Measurements from ENCODE around the gene RHBG.

The RHBG gene

DNA sequence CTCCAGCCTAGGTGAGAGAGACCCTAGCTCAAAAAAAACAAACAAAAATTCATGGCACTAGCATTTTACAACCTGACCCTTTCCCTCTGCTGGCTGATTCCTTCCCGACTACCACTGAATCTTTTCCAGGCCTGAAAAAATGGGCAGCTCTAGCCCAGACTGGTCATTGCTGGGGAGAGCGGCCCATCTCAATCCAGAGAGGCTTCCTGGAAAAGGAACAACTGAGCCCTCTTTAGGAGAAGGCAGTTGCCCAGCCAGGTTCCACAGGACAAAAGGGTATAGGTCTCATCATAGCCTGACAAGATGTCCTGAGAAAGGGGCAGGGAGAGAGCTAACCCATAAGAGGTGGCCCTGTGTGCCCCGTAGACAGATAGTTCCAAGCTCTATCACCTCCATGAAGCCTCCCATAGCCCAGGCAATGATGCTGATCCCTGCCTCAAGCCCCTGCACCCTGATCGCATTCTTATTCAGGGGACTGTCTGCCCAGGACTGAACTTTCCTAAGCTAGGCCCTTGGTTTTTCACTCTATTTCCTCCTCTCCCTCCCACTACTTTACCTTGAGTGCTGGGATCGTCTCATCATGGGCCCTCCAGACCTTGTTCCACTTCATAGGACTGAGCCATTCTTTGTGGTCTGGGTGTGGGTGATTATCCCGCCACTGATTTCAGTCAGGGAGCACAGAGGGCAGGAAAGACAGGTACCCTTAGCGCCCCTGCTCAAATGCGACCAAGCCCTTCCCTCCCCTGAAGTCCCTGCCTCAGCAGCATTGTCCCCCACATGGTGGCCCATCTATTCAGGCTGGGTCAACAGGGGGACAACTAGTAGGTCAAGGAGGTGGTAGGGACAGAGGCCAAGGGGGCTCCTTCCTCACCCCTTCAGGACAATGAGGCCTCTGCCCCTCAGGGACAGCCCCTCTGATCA, 18.2 kb downstream of the RHBG start:
- DNase-seq: no peak

DNA sequence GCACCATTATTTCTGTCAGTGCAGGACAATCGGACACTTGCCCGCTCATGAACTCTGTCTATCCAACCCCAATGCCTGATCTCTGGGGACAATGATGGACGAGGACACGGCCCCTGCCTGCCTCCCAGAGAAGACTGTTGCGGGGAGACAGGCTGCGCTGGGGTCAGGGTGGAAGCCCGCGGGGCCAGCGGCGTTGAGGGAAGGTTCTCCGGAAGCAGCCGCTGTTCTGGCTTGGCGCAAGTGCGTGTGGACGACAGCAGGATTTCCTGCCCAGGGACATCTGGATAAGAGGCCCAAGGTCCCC, 18.8 kb downstream of the RHBG start:
- DNase-seq: no peak

DNA sequence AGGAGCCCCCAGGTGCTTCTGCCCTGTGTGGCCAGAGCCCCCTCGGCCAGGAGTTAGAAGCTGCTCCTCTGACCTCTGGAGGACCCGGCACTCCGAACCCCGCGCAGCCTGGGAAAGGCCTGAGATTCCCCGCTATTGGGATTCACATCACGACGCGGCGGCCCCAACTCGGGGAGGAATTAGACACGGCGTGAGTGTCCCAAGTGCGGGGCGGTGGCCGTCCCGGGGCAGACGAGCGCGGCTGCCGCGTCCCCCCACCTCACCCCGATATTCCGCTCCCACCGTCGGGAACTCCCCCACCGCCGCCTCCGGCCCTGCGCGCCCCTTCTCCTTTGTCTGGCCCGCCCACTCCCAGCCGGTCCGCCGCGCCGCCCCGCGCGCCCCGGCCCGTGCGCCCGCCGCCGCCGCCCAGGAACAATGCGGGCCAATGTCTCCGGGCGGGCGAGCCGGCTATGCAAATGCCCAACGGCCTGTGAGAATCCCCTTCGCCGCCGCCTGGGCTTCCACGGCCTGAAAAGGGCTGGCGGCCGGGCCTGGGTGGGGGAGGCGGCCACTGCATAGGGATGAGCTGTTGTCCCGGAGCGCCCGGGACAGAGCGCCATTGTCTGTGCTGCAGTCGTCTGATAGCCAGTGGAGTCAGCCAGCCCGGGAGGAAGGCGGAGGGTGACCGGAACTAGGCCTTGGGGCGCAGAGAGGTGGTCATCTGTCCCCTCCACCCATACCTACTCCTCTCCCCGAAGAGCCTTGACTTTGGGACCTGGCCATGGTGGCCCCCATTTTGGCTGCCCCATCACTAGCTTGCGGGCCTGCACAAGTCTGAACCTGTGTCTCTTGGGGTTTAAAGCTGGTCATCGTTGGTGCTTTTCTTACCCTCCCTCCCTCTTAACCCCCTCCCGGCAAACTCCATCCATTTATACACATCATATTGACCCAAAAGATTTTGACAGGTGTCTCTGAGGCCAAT, 19.4 kb downstream of the RHBG start:
- no peak for DNase-seq

DNA sequence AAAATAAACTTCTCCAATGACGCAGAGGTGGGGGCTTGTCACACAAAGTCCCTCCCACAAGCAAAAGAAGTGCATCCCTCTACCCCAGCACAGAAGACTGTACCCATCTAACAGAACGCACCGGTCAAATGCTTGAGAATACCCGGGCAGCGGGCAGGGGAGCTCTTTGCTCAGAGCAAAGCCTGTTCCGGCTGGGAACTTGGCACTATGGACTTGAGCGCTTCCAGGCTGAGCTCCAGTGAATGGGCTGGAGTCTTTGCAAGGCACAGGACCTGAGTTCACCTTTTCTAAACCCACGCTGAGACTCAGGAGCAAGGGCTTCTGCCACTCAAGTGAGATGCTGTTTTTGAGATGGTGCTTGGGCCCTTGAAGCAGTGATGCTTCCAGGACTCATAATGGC, 20.3 kb downstream of the RHBG start:
- DNase-seq: no peak

DNA sequence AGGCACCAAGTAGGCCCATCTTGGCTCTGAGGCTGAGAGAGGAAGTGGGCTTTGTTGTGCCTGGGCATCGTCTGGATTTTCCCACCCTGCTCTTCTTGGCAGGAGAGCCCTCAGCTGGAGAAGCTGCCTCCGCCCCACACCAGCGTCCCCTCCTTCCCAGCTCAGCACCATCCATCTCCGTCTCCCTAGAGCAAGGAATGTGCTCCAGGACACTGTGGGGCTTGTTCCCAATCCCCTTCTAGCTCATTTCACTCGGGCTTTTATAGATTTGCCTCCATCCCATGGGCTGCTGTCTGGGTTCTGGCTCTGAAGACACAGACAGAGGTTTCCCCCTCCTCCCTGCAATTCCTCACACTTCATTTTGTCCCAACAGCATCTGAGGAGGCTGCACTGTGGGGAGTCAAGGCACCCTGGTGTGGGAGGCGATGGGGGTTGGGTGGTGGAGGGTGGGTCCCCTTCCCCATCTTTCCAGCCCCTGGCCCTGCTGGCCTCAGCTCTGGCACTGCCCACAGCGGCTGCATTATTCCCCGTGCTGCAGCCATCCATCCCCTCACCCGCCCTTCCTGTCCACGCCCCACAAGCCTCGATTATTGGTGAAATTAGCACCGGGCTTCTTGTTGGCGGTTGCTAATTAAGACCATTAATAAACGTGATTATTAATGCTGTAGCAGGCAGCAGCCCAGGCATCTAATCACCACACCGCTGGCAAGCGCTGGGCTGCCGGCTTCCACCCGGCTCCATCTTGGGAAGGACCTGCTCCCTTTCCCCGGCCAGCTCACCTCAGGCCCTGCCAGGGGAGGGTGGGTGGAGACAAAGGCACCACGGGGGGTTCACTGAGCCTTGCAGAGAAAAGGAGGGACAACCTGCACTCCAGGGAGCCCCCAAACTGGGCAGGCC, 21.7 kb downstream of the RHBG start:
- DNase-seq: no peak

DNA sequence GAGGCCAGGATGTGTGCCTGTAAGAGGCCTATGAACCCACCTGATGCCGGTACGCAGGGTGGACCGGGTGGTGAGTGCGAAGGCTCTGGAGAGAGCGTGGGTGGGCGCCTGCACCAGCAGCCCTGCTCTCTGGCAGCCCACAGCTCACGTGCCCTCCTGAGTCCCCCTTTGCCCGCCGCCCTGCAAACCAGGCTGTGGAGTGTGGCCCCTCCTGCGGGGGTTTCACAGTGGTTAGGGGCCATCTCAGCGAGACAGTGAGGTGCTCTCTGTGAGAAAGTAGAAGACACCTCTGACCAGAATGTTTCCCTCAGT, 22.3 kb downstream of the RHBG start:
- DNase-seq: no peak

DNA sequence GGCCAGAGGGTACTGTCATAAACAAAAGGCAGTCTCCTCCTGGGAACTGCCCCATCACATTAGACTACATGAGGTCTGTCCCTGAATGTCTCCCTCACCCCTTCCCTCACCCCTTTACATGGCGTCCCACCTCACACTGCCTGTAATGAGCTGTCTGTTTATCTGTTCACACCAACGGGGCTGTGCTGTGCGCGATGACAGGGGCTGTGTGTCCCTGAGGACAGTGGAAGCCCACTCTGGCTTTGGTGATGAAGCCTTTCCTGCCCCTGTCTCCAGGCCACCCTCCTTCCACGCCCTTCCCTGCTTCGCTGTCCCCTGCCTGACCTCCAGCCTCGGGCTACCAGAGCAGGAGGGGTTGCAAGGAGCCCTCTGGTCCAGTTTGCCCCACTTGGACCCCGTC, 22.7 kb downstream of the RHBG start:
- no peak for DNase-seq

DNA sequence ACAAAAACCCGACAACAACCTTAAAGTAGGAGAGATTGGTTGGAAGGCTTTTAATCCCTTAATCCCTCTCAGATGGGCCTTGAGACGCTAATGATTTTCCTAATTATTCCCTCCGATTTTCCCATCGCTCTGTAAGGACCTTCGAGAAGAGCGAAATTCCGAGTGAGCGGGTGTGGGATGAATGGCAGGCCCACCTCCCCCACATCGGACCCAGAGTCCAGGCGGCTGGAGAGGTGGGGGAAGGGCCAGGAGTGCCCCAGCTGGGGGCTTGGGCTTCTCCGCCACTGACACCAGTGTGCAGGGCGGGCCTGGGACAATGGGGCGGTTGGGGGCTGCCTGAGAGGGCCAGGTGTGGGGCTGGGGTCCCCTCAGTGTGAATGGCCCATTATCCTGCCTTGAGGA, 23.4 kb downstream of the RHBG start:
- DNase-seq: no peak

DNA sequence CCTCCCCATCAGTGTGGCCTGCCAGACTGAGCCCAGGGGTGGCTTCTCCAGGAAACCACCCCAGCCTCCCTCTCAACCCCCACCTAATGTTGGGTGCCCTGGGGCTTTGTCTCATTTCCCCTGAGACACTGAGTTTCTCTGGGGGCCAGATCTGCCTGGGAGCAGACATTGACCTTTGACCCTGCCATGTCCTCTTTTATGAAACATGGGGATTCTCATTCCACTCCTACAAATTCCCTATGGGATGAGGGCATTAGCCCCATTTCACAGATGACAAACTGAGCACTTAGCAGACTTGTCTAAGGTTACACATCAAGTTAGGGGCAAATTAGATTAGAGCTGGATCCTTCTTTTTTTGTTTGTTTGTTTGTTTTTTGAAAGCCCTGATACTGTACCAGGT, 24.1 kb downstream of the RHBG start:
- DNase-seq: no peak

DNA sequence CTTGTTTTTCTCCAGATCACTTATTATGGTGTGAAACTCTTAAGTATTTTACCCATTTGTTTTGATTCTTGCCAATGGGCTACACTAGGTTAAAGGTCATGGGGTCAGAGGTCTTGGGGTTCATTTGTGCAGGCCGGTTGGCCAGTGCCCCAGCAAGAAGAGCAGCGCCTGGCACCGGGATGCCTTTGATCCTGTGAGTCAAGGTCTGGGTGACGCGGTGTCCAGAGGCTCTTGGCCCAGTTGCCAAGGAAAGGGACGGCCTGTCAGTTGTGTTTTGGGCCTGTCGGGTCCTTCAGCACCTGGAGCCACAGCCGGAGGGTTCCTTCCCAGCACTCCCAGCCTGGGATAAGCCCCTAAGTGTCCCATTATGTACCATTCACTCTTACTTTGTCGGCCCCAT, 25.1 kb downstream of the RHBG start:
- DNase-seq: no peak

DNA sequence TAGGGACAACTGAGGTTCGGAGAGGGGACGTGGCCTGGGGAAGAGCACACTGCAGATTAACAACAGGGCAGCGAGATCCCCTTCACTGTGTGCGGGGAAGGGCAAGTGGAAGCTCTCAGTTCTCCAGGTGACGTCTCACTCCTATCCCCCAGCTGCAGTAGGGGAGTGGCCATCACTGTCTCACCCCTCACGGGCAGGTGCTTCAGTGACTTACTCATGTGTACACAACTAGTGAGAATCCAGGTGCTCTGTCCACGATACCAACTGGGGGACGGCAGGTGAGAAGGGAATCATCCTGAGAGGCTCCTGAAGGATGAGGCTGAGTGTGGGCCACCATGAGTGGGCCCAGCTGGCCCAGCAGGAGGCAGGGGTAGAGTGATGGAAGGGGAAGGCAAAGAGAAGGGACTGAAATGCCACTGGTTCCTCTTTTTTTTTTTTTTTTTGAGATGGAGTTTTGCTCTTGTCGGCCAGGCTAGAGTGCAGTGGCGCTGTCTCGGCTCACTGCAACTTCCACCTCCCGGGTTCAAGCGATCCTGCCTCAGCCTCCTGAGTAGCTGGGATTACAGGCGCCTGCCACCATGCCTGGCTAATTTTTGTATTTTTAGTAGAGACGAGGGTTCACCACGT, 25.9 kb downstream of the RHBG start:
- DNase-seq: no peak

DNA sequence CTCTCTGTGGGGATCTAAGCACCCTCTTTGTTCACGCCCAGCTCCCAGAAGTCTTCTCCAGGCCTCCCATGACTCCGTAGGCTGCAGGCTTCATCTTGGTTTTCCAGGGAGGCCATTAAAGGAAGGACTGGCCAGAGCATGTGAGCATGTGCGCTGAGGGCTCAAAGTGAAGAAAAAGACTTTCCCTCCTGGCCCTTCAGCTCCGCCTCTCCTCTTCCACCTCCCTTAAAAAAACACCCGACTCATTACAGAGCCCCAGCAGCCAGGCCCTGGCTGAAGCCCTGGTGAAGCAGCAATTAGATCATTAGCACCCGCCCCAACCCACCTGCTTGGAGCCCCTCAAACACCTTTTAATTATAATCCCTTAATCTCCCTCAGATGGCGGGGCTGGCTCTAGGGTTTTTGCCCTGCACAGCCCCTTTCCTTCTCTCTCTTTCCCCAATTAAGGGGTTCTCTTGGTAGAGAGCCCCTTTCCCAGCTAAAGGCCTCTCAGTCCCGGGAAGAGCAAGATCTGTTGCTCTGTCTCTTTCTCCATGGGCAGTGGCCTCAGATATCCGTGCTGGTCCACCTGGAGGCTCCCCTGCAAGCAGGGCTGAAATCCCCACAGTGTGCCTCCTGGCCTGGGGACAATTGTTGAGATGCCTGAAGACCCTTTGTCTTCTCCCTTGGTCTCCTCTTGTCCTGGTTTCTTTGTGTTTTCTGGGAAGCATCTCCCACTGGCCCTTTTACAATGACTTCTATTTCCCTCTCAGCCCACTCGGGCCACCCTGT, 30.5 kb downstream of the RHBG start:
- DNase-seq: no peak

DNA sequence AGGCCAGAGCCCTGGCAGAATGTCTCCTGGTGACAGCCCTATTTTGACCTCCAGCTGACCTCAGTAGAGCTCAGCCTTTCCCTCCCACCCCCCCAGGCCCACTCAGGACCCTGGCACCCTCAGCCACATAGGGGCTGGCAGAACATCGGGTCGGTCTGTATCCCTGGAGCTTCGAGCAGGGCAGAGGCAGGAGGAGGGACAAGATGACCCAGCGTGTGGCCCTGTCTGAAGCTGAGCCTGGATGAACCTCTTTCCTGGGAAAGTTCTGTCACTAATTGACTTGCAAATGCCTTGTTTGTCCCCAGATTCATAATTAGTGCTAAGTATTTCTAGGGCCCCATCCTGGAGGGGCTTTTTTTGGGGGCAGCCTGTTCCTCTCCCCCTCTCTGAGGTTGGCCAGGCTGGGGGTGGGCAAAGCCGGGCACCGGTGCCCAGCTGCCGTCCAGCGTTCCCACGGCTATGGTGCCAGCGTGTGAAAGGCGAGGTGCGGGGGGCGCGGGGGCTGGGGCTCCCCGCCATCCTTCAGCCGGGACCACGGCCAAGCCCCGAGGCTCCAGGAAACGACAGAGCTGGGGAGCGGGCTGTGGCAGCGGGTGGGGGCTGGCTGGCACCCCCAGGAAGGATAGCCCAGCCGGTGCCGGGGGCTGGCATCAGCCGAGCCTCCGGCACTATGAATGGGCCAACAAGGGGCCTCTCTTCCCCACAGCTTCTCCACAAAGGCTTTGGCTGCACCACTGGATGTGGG, 31.4 kb downstream of the RHBG start:
- no peak for DNase-seq

DNA sequence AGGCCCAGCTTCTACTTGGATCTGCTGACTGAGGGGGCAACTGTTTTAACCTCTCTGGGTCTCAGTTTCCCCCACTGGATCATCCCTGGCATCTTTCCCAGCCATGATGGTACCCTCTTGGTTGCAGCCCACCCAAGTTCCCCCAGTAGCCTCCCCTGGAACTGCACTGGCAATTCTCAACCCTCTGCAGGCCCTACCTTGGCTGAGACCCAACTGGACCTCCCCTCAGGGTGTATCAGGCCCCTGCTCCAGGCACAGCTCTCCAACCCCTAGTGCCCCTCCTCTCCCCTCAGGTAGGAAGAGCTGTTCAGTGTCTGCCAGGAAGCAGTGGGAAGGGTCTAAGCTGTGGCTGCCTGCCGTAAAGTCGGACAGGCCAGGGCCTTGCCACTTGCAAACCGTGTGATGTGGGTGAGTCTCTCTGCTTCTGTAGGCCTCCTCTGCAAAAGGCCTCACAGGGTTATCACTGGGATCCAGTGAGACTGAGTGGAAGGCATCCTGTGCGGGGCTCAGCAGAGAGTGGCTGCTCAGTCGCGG, 32.1 kb downstream of the RHBG start:
- DNase-seq: no peak

DNA sequence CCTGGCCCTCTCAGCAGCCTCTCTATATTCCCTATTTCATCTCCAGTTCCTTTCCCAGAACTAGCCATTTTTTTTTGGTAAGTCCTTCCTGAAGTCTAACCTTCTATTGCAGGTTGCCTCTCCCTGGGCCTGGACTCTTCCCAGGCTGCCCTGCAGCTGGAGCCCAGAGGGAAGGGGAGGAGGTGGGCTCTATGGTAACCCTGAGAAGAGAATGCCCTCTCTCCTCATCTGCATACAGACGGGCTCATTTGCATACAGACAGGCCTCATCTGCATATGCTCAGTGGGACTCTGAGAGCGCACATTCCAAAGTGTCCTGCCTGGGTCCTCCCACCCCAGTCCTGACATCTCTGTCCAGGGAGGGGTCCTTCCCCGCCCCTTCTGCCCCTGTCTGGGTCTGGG, 32.7 kb downstream of the RHBG start:
- DNase-seq: no peak

DNA sequence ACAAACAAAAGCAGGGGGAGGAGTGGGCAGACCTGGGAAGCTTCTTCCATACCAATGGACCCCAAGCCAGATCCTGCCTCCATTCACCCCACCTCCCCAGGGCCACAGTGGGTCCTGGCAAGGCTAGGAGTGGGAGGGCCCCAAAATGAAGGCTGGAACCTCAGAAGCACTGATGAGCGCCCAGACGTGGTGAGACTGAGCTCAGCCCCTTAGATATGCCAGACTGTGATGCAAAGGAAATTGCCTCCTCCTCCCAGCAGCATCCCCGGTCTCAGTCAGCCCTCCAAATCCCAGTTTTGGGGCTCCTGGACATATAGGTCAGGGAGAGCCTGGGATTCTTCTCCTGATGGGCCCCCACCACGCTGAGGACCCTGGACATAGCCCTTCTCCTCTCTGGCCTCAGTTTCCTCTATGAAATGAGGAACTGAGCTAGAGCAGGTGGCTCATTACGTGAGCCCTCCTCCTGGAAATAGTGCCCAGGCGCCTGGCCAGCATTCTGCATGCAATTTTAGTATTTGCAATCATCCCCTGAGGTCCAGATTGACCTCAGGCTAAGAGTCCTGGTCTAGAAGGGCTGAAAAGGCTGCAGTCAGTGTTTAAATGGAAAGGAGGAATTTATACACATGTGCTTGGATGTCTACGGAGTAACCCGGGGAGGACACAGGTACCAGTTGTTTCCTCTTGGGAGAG, 33.5 kb downstream of the RHBG start:
- no peak for DNase-seq

DNA sequence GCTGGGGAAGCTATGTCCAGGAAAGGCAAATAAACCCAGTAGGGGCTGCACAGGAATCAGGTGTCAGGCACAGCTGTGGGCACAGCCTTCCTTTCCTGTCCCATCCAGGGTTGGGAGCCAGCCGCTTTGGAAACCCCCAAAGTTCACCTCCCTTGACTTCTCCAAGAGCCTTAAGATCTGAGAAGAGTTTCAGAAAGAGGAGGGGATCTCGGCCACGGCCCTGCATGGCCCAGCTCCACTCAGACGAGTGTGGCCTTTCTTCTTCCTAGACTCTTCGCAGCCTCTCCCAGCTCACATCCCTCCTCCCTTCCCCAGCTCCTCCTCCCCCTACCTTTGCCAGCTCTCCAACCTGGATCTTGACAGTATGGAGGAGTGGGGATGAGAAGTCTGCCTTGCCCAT, 36.7 kb downstream of the RHBG start:
- no peak for DNase-seq

DNA sequence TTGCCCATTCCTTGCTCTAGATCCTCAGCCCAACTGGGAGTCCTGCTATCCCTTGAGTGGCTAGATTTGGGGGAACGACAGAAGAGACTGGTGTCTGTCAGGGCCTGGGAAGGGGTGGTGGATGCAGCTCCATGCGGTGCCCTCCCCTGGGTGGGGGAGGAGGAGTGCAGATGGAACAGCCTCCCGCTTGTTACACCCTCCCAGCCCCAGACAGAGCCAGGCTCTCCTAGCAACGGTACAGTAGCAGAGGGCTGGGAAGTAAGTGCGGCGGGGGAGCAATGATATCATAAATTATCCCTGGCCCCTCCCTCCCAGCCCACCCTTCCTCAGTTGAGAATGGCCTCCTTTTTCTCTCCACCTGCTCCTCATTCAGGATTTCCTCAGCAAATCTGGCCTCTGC, 37.2 kb downstream of the RHBG start:
- no peak for DNase-seq

DNA sequence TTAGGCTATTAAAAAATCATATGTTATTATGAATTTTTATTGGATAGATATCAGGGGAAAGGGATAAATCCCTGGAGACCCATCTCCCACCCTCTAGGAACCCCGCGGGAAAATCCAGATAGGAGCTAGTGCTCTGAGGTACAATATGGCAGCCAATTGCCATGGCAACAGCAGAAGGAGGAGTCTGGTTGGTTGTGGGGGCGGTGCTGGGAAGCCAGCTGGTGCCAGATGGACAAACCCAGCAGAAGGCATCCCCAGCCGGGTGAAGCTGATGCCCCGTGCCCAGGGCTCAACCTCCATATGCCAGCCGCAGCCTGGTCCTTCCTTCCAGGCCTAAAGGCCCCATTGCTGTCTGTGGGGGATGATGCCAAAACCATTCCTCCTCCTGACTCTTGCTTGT, 38.3 kb downstream of the RHBG start:
- no peak for DNase-seq

DNA sequence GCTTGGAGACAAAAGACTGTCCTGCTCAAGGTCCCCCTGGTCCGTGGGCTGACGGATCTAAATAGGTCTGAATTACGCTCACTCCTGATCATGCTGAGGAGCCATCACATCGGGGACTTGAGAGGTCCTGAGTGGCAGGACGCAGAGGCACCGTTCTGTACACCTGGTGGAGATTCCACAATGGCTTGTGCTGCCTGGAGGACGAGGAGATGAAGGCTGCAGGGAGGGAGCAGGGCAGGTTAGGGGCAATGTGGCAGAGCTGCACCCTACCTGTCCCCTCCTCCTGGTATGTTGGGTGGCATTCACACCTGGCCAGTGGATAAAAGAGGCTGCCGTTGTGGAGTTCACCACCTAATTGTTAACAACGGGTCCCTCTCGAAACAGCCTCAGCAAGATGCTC, 38.7 kb downstream of the RHBG start:
- DNase-seq: no peak
